PC-9 (cell line): ENCODE data around the gene SOCS4.

Experiments used
- EZH2 ChIP-seq: fragments of 200-600 bp; sonication (generic); IDR thresholded peaks from 2 replicates; pipeline ENCODE4 v1.8.0; 2017; ENCODE audit warnings: antibody characterized with exemption, low read depth
- TF ChIP-seq, protein P1 (sequence below): fragments of 200-600 bp; sonication (generic); conservative IDR thresholded peaks from 2 replicates; pipeline ENCODE4 v1.6.1; 2017; ENCODE audit warnings: mixed run types, antibody characterized with exemption, mild to moderate bottlenecking, moderate library complexity

DNA sequence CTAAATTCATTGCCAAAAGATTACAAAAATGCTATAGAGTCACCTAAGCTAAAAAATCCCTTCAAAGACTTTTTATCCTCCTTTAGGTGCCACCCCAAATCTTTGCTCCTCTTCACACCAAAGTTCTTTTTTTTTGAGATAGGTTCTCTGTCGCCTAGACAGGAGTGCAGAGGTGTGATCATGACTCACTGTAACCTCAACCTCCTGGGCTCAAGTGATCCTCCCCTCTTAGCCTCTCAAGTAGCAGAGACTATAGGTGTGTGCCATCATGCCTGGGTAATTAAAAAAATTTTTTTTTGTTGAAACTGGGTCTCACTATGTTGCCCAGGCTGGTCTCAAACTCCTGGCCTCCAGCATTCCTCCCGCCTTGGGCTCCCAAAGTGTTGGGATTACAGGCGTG is 48.0 kb upstream of the SOCS4 start:
- TF ChIP-seq, protein P1, sequence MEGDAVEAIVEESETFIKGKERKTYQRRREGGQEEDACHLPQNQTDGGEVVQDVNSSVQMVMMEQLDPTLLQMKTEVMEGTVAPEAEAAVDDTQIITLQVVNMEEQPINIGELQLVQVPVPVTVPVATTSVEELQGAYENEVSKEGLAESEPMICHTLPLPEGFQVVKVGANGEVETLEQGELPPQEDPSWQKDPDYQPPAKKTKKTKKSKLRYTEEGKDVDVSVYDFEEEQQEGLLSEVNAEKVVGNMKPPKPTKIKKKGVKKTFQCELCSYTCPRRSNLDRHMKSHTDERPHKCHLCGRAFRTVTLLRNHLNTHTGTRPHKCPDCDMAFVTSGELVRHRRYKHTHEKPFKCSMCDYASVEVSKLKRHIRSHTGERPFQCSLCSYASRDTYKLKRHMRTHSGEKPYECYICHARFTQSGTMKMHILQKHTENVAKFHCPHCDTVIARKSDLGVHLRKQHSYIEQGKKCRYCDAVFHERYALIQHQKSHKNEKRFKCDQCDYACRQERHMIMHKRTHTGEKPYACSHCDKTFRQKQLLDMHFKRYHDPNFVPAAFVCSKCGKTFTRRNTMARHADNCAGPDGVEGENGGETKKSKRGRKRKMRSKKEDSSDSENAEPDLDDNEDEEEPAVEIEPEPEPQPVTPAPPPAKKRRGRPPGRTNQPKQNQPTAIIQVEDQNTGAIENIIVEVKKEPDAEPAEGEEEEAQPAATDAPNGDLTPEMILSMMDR: no peak
- TF ChIP-seq EZH2: no peak
